ENCODE results near the gene AKR7A2. TPM values are rescaled to one million over a fixed set of nuclear protein-coding genes. Genes with fewer than 3 reads are reported as not detected.

The AKR7A2 gene
- total RNA-seq, 1 experiment from 2014 or later: 90.9 TPM

DNA sequence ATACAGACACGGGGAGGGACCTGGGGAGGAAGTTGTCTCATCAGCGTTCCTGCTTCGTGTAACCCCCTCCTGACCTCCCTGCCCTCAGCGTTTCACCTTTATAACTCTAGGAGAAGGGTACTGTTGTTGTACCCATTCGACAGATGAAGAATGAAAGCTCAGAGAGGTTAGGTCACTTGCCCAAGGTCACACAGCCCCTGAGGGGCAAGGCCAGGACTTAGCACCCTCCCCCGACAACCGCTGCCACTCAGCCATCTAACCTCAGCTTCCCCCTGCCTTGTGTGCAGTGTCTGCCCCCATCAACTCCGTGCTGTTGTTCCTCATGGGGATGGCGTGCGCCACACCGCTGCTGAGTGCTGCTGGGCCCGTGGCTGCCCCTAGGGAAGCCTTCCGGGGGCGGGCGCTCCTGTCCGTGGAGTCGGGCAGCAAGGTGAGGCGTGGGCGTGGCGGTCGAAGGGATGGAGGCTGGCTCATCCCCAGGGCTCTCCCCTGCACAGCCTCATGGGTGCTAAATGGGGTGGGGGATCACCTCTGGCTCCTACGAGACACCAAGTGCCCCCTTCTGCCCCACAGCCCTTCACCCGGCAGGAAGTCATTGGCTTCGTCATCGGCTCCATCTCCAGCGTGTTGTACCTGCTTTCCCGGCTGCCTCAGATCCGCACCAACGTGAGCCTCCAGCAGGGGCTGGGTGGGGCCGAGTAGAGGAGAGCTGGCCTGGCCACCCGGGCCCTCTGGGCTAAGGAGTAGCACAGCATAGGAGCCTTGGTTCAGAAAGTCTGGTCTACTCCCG, 14.2 kb upstream of the AKR7A2 start:
- DNase-seq (ENCODE audit: low spot score): no peak

DNA sequence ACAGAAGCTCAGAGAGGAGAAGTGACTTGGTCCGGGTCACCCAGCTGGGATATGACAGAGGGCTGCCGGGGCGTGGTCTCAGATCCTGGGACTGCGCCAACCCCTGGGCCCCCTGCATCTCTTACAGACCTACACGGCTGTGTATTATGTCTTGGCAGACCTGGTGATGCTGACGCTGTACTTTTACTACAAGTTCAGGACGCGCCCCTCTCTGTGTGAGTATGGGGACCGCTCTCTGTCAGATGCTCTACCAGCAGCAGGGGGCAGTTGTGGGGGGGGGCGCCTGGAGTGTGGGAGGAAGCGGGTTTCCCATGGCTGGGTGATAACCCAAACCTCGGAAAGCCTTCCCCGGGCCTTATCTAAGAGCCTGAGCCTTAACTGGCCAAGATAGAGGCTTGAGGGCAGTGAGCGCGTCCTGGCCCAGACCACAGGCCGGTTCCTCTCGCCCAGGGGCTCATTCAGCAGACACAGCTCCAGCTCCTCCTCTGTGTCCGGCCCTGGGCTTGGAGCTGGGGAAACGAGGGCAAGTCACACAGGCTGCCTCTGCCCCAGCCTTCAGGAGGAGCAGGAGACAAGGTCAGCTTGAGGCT, 13.5 kb upstream of the AKR7A2 start:
- no peak for DNase-seq (ENCODE audit: low spot score)

DNA sequence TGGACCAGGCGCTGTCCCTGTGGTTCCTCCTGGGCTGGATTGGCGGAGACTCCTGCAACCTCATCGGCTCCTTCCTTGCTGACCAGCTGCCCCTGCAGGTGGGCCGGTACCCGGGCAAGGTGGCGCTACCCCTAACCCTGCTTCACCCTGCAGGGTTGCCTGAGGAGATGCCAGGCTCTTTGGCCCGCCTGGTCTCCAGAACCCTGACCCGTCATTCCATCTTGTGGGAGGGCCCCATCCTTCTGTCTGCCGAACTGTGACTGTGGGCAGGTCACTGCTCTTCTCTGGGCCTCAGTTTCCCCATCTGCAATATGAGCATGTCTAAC, 12.7 kb upstream of the AKR7A2 start:
- DNase-seq (ENCODE audit: low spot score): no peak

DNA sequence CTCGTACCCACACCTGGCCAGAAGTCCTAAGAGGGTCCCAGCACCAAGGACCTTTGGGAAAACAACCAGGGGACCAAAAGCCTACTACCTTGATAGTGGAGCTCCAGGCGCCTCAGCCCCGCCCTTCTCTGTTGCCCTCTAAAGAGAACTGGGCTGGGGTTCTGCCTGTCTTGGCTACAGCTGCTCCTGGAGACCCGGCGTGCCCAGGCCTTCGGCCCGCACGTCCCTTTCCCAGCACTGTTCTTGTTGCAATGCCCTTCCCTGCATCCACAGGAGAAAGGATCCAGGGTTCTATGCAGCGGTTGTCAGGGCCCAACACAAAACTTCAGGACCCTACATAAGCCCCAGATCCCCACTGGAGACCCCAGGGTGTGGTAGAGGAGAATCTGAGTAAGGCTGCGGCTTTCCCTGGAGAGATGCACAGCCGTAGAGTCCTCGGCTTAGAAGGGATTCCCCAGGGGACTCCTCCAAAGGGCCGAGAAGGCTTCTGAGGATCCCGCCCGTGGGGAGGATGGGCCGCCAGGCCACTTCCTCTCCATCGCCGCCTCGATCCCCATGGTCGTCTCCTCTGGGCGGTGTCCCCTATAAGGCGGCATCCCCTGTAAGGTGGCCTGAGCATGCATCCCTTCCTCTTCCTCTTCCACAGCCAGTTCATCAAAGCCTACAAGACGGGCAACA, 12.2 kb upstream of the AKR7A2 start:
- no peak for DNase-seq (ENCODE audit: low spot score)

DNA sequence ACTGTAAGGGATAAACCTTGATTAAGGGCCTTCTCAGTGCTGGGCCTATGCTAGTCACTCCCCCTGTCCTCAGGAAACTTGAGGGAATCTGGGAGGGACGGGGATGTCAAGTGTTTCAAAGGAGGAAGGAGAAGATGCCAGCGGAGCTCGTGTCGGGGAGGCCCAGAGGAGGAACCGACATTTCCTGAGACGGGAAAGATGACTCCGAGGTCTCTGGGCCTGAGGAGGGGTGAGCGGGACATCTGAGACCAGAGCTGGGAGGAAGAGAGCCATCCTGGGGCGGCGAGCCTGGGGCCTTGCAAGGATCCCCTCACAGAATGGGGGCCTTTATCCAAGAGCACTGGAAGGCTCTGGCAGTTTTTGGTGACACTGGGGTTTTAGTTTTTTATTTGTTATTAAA, 10.5 kb upstream of the AKR7A2 start:
- no peak for DNase-seq (ENCODE audit: low spot score)

DNA sequence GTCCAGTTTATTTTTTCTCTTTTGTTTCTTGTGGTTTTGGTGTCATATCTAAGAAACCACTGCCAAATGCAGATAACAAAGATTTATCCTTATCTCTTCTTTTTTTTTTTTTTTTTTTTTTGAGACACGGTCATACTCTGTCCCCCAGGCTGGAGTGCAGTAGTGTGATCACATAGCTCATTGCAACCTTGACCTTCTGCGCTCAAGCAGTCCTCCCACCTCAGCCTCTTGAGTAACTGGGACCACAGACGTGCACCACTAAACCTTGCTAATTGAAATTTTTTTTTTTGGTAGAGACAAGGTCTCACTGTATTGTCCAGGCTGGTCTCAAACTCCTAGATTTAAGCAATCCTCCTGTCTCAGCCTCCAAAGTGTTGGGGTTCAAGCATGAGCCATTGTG, 9.1 kb upstream of the AKR7A2 start:
- DNase-seq (ENCODE audit: low spot score): no peak

DNA sequence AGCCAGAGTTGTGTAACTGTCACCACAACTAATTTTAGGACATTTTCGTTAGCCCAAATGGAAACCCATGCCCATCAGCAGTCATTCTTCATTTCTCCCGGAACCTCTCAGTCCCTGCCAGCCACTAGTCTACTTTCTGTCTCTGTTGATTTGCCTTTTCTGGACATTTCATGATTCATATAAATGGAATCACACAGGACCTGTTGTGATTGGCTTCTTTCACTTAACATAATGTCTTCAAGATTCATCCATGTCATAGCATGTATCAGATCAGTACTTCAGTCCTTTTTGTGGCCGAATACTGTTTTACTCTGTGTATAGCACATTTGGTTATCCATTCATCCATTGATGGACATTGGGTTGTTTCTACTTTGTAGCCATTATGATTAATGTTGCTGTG, 7.3 kb upstream of the AKR7A2 start:
- no peak for DNase-seq (ENCODE audit: low spot score)

DNA sequence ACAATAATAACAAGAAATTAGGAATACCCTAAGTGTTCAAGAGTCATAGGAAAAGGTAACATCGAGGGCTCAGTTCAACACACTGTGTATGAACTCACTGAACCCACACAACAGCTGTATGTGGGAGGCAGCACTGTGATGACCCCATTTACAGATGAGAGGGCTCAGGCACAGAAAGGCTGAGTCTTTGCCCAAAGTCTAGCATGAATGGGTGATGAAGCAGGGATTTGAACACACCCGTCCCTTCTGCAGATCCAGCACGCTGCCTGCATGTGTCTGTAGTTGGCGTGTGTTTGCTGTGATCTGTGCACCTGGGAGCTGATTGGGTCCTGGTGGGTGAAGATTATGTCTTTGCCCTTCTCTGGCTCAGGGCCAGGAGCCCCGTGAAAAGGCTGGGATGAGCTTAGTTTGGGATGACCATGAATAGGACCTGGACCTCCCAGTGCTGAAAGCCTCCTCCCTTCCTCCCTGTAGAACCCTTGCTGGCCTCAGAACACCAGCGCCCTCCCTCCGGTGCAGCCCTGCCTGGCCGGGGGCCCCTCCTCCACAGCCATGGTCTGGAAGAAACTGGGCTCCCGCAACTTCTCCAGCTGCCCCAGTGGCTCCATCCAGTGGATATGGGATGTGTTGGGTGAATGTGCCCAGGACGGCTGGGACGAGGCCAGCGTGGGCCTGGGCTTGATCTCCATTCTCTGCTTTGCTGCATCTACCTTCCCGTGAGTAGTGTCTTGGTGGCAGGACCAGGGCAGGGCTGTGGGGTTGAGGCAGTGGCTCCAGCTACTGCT, 5.4 kb upstream of the AKR7A2 start:
- no peak for DNase-seq (ENCODE audit: low spot score)

DNA sequence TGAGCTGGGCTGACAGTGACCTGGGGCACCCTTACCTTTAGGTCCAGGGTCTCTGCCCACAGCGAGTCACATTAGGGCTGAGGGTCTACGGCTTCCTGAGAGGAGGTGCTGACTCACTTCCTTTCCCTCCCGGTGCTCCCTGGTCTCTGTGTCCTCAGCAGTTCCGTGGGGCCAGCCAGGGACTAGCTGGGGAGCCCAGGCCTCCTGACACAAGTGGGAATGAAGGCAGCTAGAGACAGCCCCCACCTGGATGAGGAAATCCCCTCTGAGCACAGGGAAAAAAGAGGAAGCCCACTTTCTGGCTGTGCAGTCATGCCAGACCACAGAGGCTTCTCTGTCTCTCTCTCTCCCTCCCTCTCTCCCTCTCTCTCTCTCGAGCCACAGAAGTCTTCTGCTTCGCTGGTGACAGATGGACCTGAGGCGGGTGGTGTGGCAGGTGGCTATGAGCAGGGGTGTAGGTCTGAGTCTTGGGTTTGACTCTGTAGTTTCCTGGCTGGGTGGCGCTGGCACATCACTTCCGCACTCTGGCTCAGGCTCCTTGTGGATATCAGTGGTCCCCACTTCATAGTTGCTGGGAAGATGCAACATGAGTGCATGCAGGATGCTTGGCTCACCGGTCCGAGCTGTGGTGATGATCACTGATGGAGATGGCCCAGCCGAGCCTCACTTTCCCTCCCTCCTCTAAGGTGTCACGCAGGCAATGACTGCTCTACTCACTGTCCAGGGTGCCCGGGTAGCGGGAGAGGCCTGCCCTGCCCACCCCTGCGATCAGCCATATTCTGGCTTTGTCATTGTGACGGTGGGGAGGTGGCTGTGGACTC, 3.6 kb upstream of the AKR7A2 start:
- DNase-seq (ENCODE audit: low spot score): peak; percentile 29

DNA sequence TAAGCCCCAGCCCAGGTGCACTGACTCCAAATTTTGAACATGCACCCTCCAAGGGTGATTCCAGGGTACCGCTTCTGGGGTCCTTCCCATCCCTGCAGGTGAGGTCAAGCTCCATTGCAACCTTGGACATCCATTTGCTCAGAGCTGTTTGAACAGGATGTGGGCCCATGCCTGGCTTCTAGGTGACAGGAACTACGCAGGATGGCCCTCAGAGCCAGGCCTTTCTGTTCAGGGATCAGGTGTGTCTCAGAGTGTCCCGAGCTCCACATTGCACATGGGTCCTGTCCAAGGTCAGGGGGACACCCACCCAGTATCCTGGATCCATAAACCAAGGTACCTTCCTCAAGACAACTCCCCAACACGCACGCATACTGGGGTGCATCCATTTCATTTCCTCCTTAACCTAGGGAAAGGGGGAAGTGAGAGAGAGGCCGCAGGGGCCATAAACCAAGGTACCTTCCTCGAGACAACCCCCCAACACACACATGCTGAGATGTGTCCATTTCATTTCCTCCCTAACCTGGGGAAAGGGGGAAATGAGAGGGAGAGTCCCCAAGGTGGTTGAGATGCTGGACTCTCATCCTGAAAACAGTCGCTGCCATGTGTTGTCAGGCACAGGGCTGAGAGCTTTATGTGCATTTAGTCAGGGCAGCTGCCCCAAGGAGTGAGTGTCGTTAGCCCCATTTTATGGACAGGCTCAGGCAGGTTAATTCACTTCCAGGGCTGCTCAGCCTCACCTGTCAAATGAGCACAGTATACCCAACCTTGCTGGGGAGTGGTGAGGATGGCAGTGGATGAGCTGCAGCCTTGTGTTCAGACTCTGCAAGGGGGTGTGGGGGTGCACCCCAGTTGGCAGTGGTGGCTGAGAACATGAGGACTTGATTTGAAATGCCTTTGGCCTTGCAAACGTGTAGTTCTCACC, 2.3 kb upstream of the AKR7A2 start:
- DNase-seq (ENCODE audit: low spot score): no peak

DNA sequence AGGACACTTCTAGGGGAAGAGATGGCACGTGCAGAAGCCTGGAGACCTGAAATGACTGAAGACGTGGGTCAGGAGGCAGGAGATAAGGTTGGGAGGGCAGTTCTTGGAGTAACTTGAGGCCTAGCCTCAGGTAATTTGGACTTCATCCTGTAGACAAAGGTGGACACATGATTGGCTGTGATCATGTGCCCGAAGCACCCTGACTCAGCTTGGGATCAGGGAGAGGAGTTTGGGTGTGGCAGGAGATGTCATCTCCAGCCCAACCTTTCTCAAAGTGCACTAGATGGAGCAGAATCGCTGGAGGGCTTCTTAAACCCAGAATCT, 1.7 kb upstream of the AKR7A2 start:
- DNase-seq (ENCODE audit: low spot score): no peak

DNA sequence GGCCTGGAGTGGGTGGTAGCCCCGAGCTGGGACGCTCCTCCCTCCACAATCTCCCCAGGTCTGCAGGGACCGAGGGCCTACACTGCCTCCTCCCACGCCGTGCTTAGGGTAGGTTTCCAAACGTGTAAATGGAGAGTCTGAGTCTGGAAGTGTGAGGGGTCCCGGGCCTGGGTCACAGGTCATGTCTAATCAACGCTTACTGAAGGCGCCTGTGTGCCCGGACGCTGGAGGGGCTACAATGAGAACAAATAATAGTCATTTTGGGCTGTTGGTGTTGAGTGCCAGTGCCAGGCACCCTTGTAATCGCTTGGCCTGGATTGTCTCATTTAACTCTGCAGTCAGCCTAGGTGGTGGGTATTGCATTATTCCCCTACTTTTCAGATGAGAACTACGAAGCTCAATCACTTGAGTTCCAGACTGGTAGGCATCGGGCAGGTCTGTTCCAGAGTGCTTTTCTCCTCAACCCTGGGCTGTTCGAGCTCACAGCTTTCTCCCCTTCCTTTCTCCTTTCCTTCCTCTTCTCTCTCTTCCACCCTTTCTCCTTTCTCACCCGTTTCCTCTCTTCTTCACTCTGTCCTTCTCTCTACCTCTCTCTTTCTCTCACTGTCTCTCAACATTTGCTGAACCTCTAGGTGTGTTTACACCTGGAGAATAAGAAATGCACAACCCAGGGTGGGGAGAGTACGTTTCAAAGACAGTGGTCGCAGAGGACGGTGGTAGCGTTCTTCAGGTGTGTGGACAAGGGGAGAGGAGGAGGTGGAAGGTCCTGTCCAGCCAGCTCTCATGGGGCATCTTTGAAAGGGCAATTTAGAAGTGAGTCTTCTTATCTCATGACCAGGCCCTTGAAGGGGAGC, 1.1 kb upstream of the AKR7A2 start:
- no peak for DNase-seq (ENCODE audit: low spot score)

DNA sequence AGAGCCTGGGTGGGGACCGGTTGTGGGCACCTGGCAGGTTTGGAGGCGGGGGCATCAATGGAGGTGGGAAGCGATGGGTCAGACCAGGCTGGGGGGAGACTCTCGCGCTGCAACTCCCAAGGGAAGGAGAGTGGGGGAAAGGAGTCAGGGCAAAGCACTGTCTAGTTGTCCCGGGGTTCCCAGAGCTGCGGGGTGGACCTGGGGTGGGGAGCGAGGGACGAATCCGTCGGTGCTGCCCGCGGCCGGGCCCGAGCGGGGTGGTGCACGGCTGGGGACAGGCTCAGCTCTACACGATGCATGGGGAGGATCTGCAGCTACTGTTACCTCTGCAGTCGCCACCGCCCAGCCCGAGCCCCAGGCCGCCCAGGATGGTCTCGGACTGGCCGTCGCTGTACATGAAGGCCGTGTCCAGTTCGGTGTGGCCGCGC, 427 bp downstream of the AKR7A2 start:
- DNase-seq (ENCODE audit: low spot score): no peak

DNA sequence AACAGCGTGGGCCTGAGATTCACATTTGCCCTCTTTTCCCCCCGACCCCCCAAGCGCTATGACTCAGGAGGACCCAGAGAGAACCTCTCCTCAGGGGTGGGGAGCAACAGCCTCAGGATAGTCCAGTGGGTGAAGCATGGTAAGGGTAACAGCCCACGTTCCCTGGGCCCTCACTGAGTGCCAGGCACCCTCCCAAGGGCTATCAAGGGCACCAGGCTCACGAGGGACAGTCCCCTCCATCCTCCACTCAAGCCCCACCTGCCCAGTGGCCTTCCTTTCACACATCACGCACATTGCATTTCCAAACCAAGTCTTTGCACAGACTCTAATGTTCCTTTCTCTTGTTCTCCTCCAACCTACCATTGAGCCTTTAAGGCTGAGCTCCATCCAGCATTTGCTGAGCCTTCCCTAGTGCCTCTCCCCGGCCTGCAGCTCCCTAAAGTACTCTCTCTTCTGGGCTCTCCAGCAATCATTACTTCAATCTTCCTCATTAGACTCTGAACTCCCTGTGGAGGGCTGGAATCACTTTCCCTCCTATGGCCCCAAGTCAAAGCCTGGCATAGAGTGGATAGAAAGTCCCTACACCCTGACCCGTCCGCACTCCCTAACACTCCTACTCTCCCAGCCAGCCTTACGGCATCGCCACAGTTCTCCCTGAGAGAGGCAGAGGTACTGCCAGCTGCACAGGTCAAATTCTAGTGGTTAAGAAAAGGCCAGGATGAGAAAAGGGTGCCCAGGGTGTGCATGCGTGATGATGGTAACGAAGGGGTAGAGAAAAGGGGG, 1.0 kb downstream of the AKR7A2 start:
- no peak for DNase-seq (ENCODE audit: low spot score)

DNA sequence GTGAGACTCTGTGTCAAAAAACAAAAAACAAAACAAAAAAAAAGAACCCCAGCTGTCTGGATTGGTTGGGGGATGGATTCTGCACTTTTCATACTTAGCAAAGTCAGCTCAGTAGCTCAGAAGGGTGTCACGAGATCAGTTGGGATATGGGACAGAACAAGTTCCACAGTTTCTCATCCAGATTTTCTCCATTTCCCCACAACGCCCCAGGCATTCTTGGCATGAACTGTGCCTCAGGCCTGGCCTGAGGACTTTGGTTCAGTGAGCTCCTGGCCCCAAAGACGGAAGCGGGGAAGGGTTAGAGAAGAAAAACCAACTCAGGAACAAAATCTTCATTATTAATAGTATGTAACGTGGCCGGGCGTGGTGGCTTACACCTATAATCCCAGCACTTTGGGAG, 1.9 kb downstream of the AKR7A2 start:
- no peak for DNase-seq (ENCODE audit: low spot score)

DNA sequence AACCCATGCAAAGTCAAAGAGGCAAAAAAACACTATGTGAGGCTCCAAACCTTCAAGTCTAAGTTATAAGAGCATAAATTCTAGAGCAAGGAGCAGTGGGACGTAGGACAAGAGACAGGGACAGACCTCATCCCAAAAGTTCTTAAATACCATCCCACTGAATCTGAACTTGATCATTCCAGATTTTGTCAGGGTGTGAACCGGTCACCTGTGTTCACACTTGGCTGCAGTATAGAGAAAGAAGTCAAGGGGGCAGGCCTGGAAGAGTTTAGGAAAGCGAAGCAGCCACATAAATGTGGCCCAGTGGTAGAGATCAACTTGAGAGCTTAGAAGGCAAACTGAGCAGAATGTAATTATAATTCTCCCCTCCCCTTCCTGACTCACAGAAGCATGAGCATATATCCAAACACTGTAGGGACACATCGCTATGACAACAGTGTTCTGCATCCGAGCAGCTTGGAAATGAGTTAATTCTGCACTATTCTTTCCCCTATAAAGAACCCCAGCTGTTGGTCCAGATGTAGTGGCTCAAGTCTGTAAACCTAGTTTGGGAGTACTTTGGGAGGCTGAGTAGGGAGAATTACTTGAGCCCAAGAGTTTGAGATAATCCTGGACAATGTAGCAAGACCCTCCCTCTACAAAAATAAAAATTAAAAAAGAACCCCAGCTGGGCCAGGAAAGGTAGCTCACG, 2.7 kb downstream of the AKR7A2 start:
- peak; percentile 22 for DNase-seq (ENCODE audit: low spot score)

DNA sequence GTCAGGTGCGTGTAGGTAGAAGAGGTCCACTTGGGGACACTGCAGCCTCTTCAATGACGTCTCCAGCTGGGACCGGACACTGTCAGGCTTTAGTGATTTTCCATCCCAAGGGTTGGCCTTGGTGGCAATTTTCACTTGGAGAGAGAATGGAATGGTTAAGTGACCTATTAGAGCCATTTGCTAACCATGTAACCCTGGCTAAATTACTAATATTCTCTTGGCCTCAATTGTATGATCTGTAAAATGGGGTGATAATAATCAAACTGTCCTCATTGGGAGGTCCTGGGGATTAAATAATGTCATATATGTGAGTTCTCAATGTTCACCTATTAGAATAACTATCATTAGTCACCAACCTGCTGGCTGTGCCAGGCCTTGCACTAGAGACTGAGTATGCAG, 3.4 kb downstream of the AKR7A2 start:
- no peak for DNase-seq (ENCODE audit: low spot score)

DNA sequence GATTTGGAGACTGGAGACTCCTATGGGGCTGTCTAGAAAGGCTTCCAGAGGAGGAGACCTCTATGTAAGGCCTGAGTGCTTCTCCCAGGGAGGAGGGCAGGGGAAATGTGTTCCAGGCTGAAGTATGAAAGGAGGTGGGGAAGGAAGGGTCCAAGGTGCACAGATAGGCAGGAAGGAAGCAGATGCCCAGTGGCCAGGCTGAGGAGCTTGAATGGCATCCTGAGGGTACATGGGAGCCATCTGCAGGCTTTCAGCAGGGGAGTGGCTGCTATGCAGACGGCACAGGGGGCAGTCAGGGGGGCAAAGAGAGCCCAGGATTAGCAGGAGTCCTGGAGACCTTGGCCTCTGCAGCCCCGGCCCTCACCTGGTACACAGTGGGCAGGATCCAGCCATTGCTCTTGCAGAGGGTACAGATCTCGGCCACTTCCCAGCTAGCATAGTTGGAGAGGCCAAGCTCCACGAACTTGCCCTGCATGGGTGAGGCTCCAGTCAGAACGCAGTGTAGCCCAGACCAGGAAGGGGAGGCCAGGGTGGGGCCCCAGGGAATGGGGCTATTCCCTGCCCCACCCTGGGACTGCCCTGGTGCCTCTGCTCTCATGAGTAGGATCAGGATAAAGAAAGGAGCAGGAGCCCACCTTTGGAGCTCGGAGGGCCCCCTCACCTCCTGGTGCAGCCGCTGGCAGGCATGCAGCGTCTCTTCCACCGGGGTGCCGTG, 4.0 kb downstream of the AKR7A2 start:
- no peak for DNase-seq (ENCODE audit: low spot score)

Data from A172 (cell line).